ENCODE results near the gene PPP2R2B.

- TF ChIP-seq ELF4 (IDR thresholded peaks at IDR 0.05) (no peak), L3MBTL2 (conservative IDR thresholded peaks at IDR 0.05) (no peak), TARDBP (IDR thresholded peaks at IDR 0.05) (no peak)
Observed at GRCh38 chr5:146910239-146910638, 31.7 kb upstream of the PPP2R2B start.
